Thoracic aorta (tissue), 2 donors: ENCODE measurements around the gene UVRAG. TPM values are rescaled to one million over a fixed set of nuclear protein-coding genes. Genes with fewer than 3 reads are reported as not detected.
"Not testable (repeated sequence)": the region's sequence is repeated elsewhere in the genome, so short reads cannot be mapped to it uniquely, and the experiment has no call there.

Source experiments
- ATAC-seq: fragments of 150-250 bp; one replicate; pipeline ENCODE4 v1.8.0; 2017; ENCODE audit warnings: low read depth; ENCODE audit not compliant: insufficient number of reproducible peaks, low FRiP score
- DNase-seq: peaks from one replicate; pipeline ENCODE4 v3.0.0-alpha.2; 2020; ENCODE audit warnings: low spot score
- H3K27ac ChIP-seq, 2 donors: fragments of 200-600 bp; sonication (generic); 1 replicate in 1 of 2; 2 replicates in 1 of 2; pipeline ENCODE4 v1.5.1; 2016; ENCODE audit warnings: mild to moderate bottlenecking in 2 of 2, moderate library complexity in 2 of 2
- H3K27me3 ChIP-seq: fragments of 200-600 bp; sonication (generic); replicated peaks from 2 replicates; pipeline ENCODE4 v1.6.0; 2016; ENCODE audit warnings: mild to moderate bottlenecking; ENCODE audit not compliant: insufficient read depth
- H3K36me3 ChIP-seq: fragments of 200-600 bp; sonication (generic); one replicate; pipeline ENCODE4 v1.5.1; 2016
- H3K4me1 ChIP-seq, 2 donors: fragments of 200-600 bp; sonication (generic); 1 replicate in 1 of 2; 2 replicates in 1 of 2; pipeline versions ENCODE4 v1.5.1 to v1.6.0; 2016; ENCODE audit warnings: low read depth in 2 of 2, mild to moderate bottlenecking in 1 of 2; ENCODE audit not compliant: control insufficient read depth in 1 of 2
- H3K4me3 ChIP-seq: fragments of 200-600 bp; sonication (generic); 2 replicates; pipeline ENCODE4 v1.5.1; 2016; ENCODE audit warnings: mild to moderate bottlenecking
- H3K9me3 ChIP-seq: fragments of 200-600 bp; sonication (generic); 2 replicates; pipeline ENCODE4 v1.5.1; 2016
- CTCF ChIP-seq: fragments of 200-600 bp; sonication (generic); IDR thresholded peaks from one replicate; pipeline ENCODE4 v1.5.1; 2019; ENCODE audit warnings: antibody characterized with exemption
- total RNA-seq, 2 donors: library from RNA; depleted of rRNA; stranded (reverse); fragments of >200 nt; gene quantifications; one replicate each; pipeline versions ENCODE4 v1.1.0 to v1.2.3, GENCODE V29; 2016

UVRAG gene
- total RNA-seq, 2 donors from 2014 or later: 20.4 to 27.7 TPM

GRCh38 chr11:75851203-75851602, 36.2 kb downstream of the UVRAG start:
- Histone ChIP-seq H3K4me1 (peaks cover 8 to 26% of the 10 kb centered on the region in 2 donors), H3K27ac (peak overlapping the region; percentile 54 to 61), H3K36me3 (no peaks in the 10 kb centered on the region), H3K4me3 (peak overlapping the region; percentile 3), H3K27me3 (no peaks in the 10 kb centered on the region), H3K9me3 (no peaks in the 10 kb centered on the region)
- DNase-seq: no peak
- no peak for TF ChIP-seq CTCF
- no peak for ATAC-seq

GRCh38 chr11:75852406-75853017, 37.5 kb downstream of the UVRAG start:
- no peak for ATAC-seq
- no peak for TF ChIP-seq CTCF

DNA sequence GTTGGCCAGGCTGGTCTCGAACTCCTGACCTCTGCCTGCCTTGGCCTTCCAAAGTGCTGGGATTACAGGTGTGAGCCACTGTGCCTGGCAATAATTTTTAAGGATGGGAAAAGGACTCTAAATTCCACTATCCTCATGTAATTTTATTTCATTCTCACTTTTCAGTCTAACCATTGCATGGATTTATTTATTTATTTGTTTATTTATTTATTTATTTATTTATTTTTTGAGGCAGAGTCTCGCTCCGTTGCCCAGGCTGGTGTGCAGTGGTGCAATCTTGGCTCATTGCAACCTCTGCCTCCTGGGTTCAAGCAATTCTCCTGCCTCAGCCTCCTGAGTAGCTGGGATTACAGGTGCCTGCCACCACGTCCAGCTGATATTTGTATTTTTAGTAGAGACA, 38.6 kb downstream of the UVRAG start:
- not testable (repeated sequence) for H3K4me3 ChIP-seq, H3K36me3 ChIP-seq, H3K27me3 ChIP-seq, H3K9me3 ChIP-seq, ATAC-seq, DNase-seq, H3K27ac ChIP-seq
- peaks cover 12 to 29% of the 10 kb centered on the region in 2 donors for H3K4me1 ChIP-seq

More at GRCh38 chr11:75852406-75853017, 37.5 kb downstream of the UVRAG start:
- DNase-seq: no peak
- Histone ChIP-seq H3K27me3 (no peaks in the 10 kb centered on the region), H3K27ac (no peak overlapping the region), H3K4me3 (no peak overlapping the region), H3K4me1 (peaks cover 8 to 26% of the 10 kb centered on the region in 2 donors), H3K36me3 (no peaks in the 10 kb centered on the region), H3K9me3 (no peaks in the 10 kb centered on the region)

DNA sequence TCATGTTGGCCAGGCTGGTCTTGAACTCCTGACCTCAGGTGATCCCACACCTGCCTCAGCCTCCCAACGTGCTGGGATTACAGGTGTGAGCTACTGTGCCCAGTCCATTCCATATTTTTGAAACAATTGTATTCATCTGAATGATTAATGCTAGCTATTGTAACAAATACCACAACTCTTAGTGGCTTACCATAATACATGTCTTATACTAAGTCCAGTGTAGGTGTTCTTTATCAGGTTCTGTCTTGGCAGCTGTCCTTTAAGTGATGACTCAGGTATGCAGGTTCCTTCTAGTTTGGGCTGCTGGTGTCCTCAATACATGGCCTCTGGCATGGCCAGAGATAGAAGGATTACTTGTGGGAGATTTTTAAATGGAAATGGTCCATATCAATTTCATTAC, 39.0 kb downstream of the UVRAG start:
- Histone ChIP-seq H3K27ac (no peak overlapping the region), H3K4me3 (no peak overlapping the region), H3K4me1 (peaks cover 16 to 33% of the 10 kb centered on the region in 2 donors), H3K9me3 (no peaks in the 10 kb centered on the region), H3K36me3 (no peaks in the 10 kb centered on the region), H3K27me3 (no peaks in the 10 kb centered on the region)
- ATAC-seq (no peak), DNase-seq (no peak)
- TF ChIP-seq CTCF: no peak

DNA sequence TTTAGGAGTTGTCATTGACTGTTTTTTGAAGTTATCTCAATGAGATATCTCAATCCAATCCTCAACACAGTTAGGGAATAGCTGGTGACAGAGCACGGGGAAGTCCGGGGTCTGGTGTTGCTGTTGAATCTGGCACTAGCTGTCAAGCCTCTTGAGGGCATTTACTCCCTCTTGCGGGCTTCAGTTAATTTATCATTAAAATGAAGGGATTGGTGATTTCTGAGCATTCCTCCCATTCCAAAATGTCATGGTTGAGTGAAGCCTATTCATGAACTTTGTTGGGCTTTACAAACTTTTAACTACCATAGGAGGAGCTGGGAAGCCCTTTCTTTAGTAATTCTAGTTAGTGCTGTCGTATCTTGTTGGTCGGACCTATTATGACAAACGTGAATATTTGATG, 40.2 kb downstream of the UVRAG start:
- H3K9me3 ChIP-seq: no peaks in the 10 kb centered on the region
- H3K4me1 ChIP-seq: peaks cover 16 to 25% of the 10 kb centered on the region in 2 donors
- no peak for ATAC-seq
- H3K36me3 ChIP-seq: no peaks in the 10 kb centered on the region
- no peaks in the 10 kb centered on the region for H3K27me3 ChIP-seq
- no peak overlapping the region for H3K27ac ChIP-seq
- H3K4me3 ChIP-seq: no peak overlapping the region
- no peak for TF ChIP-seq CTCF
- no peak for DNase-seq

GRCh38 chr11:75856912-75857311, 41.9 kb downstream of the UVRAG start:
- DNase-seq (no peak), ATAC-seq (no peak)
- no peak overlapping the region for H3K4me3 ChIP-seq
- H3K36me3 ChIP-seq: no peaks in the 10 kb centered on the region
- H3K9me3 ChIP-seq: no peaks in the 10 kb centered on the region
- no peaks in the 10 kb centered on the region for H3K27me3 ChIP-seq
- TF ChIP-seq CTCF: no peak
- H3K27ac ChIP-seq: no peak overlapping the region
- H3K4me1 ChIP-seq: peaks cover 7 to 8% of the 10 kb centered on the region in 2 donors
